GM18867 (cell line): ENCODE measurements around the gene CLDN22.

Source experiments
- ATAC-seq: cut with Tn5 transposase; IDR thresholded peaks from one replicate; pipeline ENCODE4 v1.9.1; 2021; ENCODE audit warnings: mild to moderate bottlenecking, moderate library complexity; ENCODE audit not compliant: unreplicated experiment

CLDN22 gene

GRCh38 chr4:183285886-183286285 is 34.2 kb downstream of the CLDN22 start:
- ATAC-seq, result no peak

GRCh38 chr4:183284965-183285364 is 35.1 kb downstream of the CLDN22 start:
- ATAC-seq, result no peak

GRCh38 chr4:183284258-183284785 is 35.8 kb downstream of the CLDN22 start:
- ATAC-seq, result no peak

- no peak for ATAC-seq
Measured at GRCh38 chr4:183276106-183276505, 44.0 kb downstream of the CLDN22 start.

GRCh38 chr4:183272384-183272783 is 47.7 kb downstream of the CLDN22 start:
- ATAC-seq, result no peak

- no peak for ATAC-seq
Measured at GRCh38 chr4:183268556-183268955, 51.5 kb downstream of the CLDN22 start.
